T-helper 2 cell (primary cell): ENCODE results near the gene CCND2.
A peak's percentile ranks its signal among the peaks of the same experiment; 100 is the strongest.

Source experiments
- DNase-seq, 5 experiments: peaks; one replicate each; pipeline versions ENCODE4 v3.0.0 to v3.0.0-alpha.2; 2012 to 2022

The CCND2 gene

GRCh38 chr12:4293299-4293965, 19.9 kb downstream of the CCND2 start:
- DNase-seq, result peak in 2 of 5 experiments; percentile 22 to 69

GRCh38 chr12:4293966-4294505, 20.5 kb downstream of the CCND2 start:
- peak in 1 of 5 experiments; percentile 40 for DNase-seq

- DNase-seq, result no peak
These were observed 23.2 kb downstream of the CCND2 start for GRCh38 chr12:4296751-4297150.

GRCh38 chr12:4297617-4298016, 24.1 kb downstream of the CCND2 start:
- no peak for DNase-seq

- DNase-seq, result no peak
These were observed 27.3 kb downstream of the CCND2 start for GRCh38 chr12:4300883-4301282.

- DNase-seq, result no peak
These were observed 28.5 kb downstream of the CCND2 start for GRCh38 chr12:4301932-4302501.

- no peak for DNase-seq
These were observed 29.3 kb downstream of the CCND2 start for GRCh38 chr12:4302881-4303280.

GRCh38 chr12:4303750-4304149, 30.2 kb downstream of the CCND2 start:
- DNase-seq, result no peak

- peak in 1 of 5 experiments; percentile 24 for DNase-seq
These were observed 34.2 kb downstream of the CCND2 start for GRCh38 chr12:4307593-4308333.

- no peak for DNase-seq
These were observed 34.9 kb downstream of the CCND2 start for GRCh38 chr12:4308334-4308950.

- no peak for DNase-seq
These were observed 38.2 kb downstream of the CCND2 start for GRCh38 chr12:4311776-4312175.

- DNase-seq, result no peak
These were observed 38.7 kb downstream of the CCND2 start for GRCh38 chr12:4312251-4312650.

GRCh38 chr12:4320497-4320852, 46.9 kb downstream of the CCND2 start:
- peak in 1 of 5 experiments; percentile 17 for DNase-seq

GRCh38 chr12:4320853-4321701, 47.5 kb downstream of the CCND2 start, which contains the start of gene TIGAR:
TIGAR (plus strand) TSS chr12:4321213; CDS start chr12:4321272, 59 bp downstream.
- peak; percentile 83 to 97 (median 90) for DNase-seq

GRCh38 chr12:4322726-4323125, 49.2 kb downstream of the CCND2 start:
- peak in 1 of 5 experiments; percentile 32 for DNase-seq
